Sigmoid colon (tissue), 4 donors: Measurements from ENCODE around the gene PGBD5.

ENCODE experiments used
- CTCF ChIP-seq, 4 experiments: fragments of 450-650 bp in 3 of 4; fragments of 200-600 bp in 1 of 4; IDR thresholded peaks; one replicate each; pipeline ENCODE4 v1.5.1; 2016 to 2019; ENCODE audit warnings: antibody characterized with exemption in 4 of 4, mild to moderate bottlenecking in 3 of 4, moderate library complexity in 2 of 4
- EP300 ChIP-seq, 4 donors: sonication (generic); formaldehyde crosslinking; IDR thresholded peaks; one replicate each; pipeline ENCODE4 v1.6.1; 2017; ENCODE audit warnings: antibody characterized with exemption in 4 of 4
- POLR2A ChIP-seq, 2 donors: fragments of 450-650 bp; IDR thresholded peaks; one replicate each; pipeline ENCODE4 v1.6.1; 2016; ENCODE audit warnings: antibody characterized with exemption in 2 of 2, mild to moderate bottlenecking in 2 of 2, moderate library complexity in 2 of 2

GRCh38 chr1:230350208-230350921 is 75.8 kb downstream of the PGBD5 start:
- TF ChIP-seq EP300 (IDR thresholded peaks at IDR 0.05) (no peak), POLR2A (IDR thresholded peaks at IDR 0.05) (no peak), CTCF (IDR thresholded peaks at IDR 0.05) (no peak)
